ENCODE measurements around the gene CHAMP1.
"Not testable (repeated sequence)": the region's sequence is repeated elsewhere in the genome, so short reads cannot be mapped to it uniquely, and the experiment has no call there.

The CHAMP1 gene

DNA sequence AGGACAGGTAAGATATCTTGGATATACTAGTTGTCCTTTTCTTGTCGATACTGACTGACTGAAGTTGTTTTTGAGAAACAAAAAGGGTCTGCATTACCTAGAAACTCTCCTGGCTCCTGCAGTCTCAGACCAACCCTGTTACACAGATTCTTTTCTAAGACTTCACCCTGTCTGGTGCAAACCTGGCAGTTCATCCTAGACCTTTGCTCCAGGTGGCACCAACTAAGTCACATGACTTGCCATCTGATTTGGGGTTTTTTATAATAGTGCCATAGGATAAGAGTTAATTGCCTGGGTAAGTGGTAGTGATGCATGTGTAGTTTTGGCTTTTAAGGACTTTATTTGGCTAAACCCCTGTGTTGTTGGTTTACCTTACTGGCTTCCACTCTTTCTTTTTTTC lies 14.3 kb downstream of the CHAMP1 start:
- in situ Hi-C loops (cut with MboI; ENCODE audit: low sequenced_read_pairs), result no loop called here

DNA sequence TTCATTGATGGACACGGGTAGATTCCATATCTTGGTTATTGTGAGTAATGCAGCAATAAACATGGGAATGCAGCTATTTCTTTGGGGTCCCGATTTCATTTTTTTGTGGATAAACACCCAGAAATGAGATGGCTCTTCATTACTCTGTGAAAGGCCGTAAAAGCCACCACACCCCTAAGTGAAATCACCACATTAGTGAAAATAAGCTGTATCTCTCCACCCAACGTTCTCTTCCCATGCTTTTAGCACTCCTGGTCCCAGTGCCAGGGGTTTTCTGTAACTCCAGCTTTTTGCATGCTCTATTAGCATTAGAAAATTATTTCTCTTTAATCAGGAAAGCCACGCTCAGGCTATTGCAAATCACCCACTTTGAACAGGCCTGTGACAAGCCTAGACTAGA lies 15.8 kb downstream of the CHAMP1 start:
- in situ Hi-C loops (cut with MboI; ENCODE audit: low sequenced_read_pairs), result no loop called here

DNA sequence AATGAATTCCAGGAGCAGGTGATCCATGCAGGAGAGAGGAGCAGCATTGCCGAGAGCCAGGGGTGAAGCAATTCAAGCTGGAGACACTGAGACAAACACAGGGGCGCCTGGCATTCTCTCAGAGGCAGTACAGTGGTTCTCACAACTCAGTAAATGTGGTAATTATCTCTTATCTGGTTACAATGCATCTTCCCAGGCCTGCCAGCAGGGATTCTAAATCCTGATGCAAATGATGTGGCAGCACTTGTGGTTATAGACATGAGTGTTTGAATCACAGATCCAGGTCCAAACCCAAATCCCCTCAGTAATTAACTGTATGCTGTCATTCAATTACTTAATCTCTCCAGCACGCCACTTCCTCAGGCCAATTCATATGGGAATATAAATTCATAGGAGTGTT lies 19.6 kb downstream of the CHAMP1 start:
- in situ Hi-C loops (cut with MboI; ENCODE audit: low sequenced_read_pairs), result not testable (repeated sequence)

GRCh38 chr13:114334305-114335053 lies 20.2 kb downstream of the CHAMP1 start:
- in situ Hi-C loops (cut with MboI; ENCODE audit: low sequenced_read_pairs), result no loop called here

- in situ Hi-C loops (cut with MboI; ENCODE audit: low sequenced_read_pairs), result not testable (repeated sequence)
Measured at GRCh38 chr13:114336457-114336856, 22.2 kb downstream of the CHAMP1 start.

DNA sequence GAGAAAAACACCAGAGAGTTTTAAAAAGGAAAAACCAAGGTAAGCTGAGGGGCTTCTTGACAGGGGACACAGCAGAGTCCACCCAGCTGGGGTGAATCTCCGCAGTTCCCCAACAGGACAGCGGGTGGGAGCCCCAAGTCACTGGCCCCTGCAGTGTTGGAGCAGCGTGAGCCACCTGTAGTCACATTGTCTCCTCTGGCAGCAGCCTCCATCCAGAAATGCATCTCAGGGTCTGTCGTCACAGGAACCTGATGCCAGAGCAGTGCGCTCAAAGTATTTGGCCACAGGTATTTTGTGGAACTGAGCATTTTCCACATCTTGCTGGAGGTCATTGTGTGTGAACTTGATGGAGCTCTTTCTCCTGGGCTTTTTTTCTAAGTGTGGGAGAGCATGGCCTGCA lies 24.7 kb downstream of the CHAMP1 start:
- in situ Hi-C loops (cut with MboI; ENCODE audit: low sequenced_read_pairs), result no loop called here

DNA sequence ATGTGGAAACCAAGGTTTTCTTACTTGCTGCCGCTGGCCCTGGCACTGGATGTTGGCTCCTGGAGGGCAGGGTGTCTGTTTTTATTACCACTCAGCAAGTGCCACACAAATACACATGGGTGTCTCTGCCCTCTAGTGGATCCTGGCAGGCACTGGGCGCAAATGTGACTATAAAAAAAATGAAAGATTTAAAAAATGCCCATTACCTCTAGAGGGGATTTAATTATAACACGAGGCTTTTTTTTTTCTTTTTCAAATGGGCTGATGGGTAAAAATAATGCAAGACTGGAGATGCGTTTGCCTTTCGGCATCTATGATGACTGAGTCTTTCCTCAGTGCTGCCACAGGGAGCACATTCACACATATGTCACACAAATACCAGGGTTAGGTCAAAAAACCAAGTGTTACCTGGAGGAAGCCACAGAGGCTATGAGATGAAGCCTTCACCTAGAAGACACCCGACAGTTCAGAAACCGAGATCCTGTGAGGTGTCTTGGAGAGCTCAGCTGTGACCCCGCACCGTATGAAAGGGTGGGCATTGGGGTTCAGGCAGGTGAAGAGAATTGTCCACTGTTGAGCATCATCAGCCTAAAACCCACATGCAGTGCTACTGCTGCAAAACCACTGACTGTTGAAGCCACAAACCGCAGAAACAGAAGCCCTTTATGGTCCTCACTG lies 25.7 kb downstream of the CHAMP1 start:
- in situ Hi-C loops (cut with MboI; ENCODE audit: low sequenced_read_pairs), result no loop called here

DNA sequence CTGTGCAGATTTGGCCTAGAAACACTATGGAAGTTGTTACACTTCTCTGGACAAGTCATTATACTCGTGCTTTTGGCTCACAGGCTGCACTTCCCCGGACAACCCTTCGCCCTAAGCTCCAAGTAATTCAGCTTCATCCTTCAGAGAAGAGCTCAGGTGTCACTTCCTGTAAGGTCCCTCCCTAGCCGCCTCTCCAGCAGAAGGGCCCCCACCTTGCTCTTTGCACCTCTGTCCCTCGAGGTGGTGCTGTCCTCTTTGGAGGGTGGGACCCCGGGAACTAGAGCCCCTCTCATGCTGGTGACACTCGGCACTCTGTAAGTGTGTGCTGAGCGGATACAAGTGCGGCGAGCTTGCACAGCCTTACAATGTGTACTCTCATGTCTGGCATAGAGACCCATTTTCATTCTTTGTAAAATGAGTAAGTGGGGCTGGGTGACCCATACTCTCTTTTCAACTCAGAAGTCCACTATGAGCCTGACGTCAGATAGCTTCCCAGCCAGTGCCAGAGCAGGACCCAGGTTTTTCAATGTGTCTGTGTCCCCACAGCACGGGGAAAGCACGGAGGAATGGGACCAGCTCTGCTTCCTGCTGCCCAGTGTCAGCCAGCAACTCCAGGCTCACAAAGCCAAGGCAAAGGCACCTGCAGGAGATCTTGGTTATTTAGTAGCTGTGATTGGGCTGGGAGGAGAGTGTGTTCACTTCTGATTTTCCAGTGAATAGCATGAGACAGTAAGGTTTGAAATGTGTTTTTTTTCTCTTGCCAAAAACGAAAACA lies 26.9 kb downstream of the CHAMP1 start:
- in situ Hi-C loops (cut with MboI; ENCODE audit: low sequenced_read_pairs), result no loop called here

DNA sequence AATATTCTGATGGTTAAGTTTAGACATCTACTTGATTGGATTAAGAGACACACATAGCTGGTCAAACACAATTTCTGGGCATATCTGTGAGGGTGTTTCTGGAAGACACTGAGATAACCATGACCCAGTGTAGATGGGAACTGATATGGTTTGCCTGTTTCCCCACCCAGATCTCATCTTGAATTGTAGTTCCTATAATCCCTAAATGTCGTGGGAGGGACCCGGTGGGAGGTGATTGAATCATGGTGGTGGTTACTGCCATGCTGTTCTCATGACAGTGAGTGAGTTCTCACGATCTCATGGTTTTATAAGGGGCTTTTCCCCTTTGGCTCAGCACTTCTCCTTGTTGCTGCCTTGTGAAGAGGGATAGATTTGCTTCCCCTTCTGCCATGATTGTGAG lies 33.0 kb downstream of the CHAMP1 start:
- in situ Hi-C loops (cut with MboI; ENCODE audit: low sequenced_read_pairs), result not testable (repeated sequence)

DNA sequence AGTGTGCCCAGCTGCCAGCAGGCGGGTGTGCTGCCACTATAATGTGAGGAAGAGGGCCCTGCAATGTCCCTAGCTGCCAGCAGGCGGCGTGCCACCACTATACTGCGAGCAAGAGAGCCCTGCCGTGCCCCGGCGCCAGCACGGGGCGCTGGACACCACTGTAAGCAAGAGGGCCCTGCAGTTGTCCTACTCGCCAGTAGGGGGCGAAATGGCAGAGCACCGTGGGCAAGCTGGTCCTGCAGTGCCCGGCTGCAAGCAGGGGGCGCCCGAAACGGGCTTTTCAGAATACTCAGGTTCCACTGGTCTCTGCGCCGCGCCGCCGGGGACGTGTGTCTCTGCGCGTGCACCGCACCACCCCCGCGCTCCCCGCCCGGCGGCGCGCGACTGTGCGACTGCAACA lies 38.5 kb downstream of the CHAMP1 start:
- in situ Hi-C loops (cut with MboI; ENCODE audit: low sequenced_read_pairs), result not testable (repeated sequence)

DNA sequence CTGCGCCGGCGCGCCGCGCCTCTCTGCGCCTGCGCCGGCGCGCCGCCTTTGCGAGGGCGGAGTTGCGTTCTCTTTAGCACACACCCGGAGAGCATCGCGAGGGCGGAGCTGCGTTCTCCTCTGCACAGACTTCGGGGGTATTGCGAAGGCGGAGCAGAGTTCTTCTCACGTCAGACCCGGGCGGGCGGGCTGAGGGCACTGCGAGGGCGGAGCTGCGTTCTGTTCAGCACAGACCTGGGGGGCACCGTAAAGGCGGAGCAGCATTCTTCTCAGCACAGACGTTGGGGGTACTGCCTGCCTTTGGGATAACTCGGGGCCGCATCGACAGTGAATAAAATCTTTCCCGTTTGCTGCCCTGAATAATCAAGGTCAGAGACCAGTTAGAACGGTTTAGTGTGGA lies 39.1 kb downstream of the CHAMP1 start:
- in situ Hi-C loops (cut with MboI; ENCODE audit: low sequenced_read_pairs), result not testable (repeated sequence)
